Activated CD8-positive, alpha-beta memory T cell treated with anti-CD3 and anti-CD28 coated beads, Interleukin-2, amount 10 ng/mL, durations not matched to agents 7 days and 5 days (primary cell): ENCODE measurements around the gene CSNK1D. TPM values are rescaled to one million over a fixed set of nuclear protein-coding genes. Genes with fewer than 3 reads are reported as not detected.
"Not testable (repeated sequence)": the region's sequence is repeated elsewhere in the genome, so short reads cannot be mapped to it uniquely, and the experiment has no call there.

ENCODE experiments used
- ATAC-seq: fragments of 150-1000 bp; cut with Tn5 transposase; one replicate; pipeline ENCODE4 v1.10.0; 2021; ENCODE audit warnings: moderate library complexity
- CTCF ChIA-PET: fragments of 350-600 bp; sonication (Branson Sonifier 250); formaldehyde crosslinking; loops from one replicate; lab custom pipeline; 2021; ENCODE audit warnings: antibody characterized with exemption; lab: Charles Lee
- DNase-seq: peaks from one replicate; pipeline ENCODE4 v3.0.0-alpha.2; 2020
- H3K27ac Mint-ChIP-seq: one replicate; pipeline ENCODE4 v1.8.0; 2021; ENCODE audit warnings: mild to moderate bottlenecking, mixed read lengths
- H3K27me3 Mint-ChIP-seq: one replicate; pipeline ENCODE4 v1.8.0; 2021; ENCODE audit warnings: mixed read lengths
- H3K36me3 Mint-ChIP-seq: one replicate; pipeline ENCODE4 v1.8.0; 2021; ENCODE audit warnings: mild to moderate bottlenecking, mixed read lengths
- H3K4me1 Mint-ChIP-seq: one replicate; pipeline ENCODE4 v1.8.0; 2021; ENCODE audit warnings: mixed read lengths
- H3K4me3 Mint-ChIP-seq: one replicate; pipeline ENCODE4 v1.8.0; 2021; ENCODE audit warnings: mild to moderate bottlenecking, moderate library complexity, mixed read lengths
- H3K9me3 Mint-ChIP-seq: one replicate; pipeline ENCODE4 v1.8.0; 2022; ENCODE audit warnings: low read depth, mixed read lengths
- total RNA-seq, 2 experiments: library from RNA; stranded (reverse); gene quantifications; one replicate each; pipeline ENCODE4 v1.2.3, GENCODE V29; 2021

CSNK1D gene
- total RNA-seq, 2 experiments from 2014 or later: 120 to 139 TPM

DNA sequence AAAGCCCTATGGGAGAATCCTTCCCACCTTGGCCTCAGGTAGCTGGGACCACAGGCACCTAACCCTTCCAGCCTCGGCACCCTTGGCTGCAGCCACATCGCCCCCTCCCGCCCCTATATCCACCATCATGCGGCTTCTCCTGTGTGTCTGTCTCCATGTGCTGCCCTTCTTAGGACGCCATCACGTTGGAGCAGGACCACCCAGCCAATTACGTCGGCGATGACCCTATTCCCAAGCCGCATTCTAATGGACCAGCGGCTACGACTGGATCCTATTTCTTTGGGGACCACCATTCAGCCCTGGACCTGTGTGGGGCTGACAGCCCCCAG is 57.6 kb downstream of the CSNK1D start:
- ATAC-seq (no peak), DNase-seq (no peak)
- Mint-ChIP-seq H3K4me1 (peaks cover 48% of the 10 kb centered on the region), H3K4me3 (no peak overlapping the region), H3K36me3 (no peaks in the 10 kb centered on the region), H3K27me3 (no peaks in the 10 kb centered on the region), H3K9me3 (no peaks in the 10 kb centered on the region), H3K27ac (peak overlapping the region; percentile 75)
- CTCF ChIA-PET: interaction anchor here (1.3 to 1.6 kb wide), 2 partner anchors 10 to 13 kb away, joined by 4 to 8 read pairs; partner anchors contain the start of gene SLC16A3

DNA sequence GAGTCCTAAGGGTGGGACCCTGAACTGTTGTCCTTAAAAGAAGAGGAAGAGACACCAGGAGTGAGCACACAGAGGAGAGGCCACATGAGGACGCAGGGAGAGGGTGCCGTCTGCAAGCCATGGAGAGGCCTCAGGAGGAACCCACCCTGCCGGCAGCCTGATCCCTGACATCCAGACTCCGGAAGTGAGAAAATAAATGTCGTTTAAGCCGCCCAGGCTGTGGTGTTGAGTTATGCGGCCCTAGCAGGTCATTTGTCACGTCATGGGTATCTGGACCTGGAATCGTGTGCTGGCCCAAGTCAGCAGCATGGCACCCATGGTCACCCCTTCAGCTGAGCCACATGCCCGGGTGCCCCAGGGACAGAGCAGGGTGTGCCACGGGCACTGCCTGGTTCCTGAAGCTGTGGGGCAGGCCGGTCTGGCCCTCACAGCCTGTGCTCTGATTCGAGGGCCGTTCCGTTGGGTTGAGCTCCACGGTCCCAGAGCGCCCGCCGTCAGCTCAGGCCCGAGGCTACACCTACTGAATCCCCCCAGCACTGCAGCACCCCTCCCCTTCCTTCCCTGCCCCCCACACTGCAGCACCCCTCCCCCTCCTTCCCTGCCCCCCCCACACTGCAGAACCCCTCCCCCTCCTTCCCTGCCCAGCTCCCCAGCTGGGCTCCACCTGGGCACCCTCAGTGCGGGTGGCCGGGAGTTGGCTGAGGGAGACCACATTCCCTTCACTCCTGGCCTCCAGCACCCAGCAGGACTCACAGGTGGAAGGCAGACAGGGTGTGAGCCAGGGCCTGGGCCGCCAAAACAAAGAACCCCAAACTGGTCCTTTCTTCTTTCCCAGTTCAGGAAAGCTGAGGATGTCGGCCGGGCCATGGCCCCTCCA is 58.2 kb downstream of the CSNK1D start:
- Mint-ChIP-seq H3K27ac (peak overlapping the region; percentile 19), H3K4me3 (no peak overlapping the region), H3K9me3 (no peaks in the 10 kb centered on the region), H3K4me1 (peaks cover 48% of the 10 kb centered on the region), H3K36me3 (no peaks in the 10 kb centered on the region), H3K27me3 (no peaks in the 10 kb centered on the region)
- DNase-seq: no peak
- no peak for ATAC-seq
- CTCF ChIA-PET: interaction anchor here (1.3 to 1.6 kb wide), 3 partner anchors 9 to 14 kb away, joined by 4 to 11 read pairs (median 8); partner anchors contain the start of gene SLC16A3

DNA sequence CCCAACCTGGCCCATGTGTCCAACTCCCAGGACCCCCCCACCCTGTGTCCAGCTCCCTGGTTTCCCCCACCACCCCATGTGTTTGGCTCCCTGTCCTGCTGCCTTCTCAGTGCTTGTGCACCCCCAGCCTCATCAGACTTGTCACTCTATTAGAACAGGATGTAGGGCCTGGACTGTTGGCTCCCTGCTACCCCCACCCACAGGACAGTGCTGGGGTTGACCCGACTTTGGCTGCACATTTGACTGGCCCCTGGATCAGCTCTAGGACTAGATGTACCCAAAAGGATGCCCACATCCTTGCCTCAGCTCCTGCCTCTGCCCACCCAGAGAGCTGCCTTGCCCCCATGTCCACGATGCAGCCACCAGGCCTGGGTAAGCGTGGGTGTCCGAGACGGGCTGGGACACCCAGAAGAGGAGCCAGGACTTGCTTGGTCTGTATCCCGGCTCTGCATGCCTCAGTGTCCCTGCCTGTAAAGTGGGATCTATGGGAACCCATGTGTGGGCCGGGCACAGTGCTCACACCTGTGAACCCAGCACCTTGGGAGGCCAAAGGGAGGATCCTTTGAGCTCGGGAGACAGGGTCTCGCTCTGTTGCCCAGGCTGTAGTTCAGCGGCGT is 59.4 kb downstream of the CSNK1D start:
- peak overlapping the region; percentile 24 for H3K27ac Mint-ChIP-seq
- peaks cover 50% of the 10 kb centered on the region for H3K4me1 Mint-ChIP-seq
- no peak for ATAC-seq
- no peaks in the 10 kb centered on the region for H3K27me3 Mint-ChIP-seq
- DNase-seq: no peak
- H3K4me3 Mint-ChIP-seq: peak overlapping the region; percentile 18
- no peaks in the 10 kb centered on the region for H3K9me3 Mint-ChIP-seq
- CTCF ChIA-PET: interaction anchor here (1.1 to 2.4 kb wide), 4 partner anchors 8 to 103 kb away, joined by 3 to 11 read pairs (median 6); partner anchors contain the start of gene CD7
- H3K36me3 Mint-ChIP-seq: no peaks in the 10 kb centered on the region

DNA sequence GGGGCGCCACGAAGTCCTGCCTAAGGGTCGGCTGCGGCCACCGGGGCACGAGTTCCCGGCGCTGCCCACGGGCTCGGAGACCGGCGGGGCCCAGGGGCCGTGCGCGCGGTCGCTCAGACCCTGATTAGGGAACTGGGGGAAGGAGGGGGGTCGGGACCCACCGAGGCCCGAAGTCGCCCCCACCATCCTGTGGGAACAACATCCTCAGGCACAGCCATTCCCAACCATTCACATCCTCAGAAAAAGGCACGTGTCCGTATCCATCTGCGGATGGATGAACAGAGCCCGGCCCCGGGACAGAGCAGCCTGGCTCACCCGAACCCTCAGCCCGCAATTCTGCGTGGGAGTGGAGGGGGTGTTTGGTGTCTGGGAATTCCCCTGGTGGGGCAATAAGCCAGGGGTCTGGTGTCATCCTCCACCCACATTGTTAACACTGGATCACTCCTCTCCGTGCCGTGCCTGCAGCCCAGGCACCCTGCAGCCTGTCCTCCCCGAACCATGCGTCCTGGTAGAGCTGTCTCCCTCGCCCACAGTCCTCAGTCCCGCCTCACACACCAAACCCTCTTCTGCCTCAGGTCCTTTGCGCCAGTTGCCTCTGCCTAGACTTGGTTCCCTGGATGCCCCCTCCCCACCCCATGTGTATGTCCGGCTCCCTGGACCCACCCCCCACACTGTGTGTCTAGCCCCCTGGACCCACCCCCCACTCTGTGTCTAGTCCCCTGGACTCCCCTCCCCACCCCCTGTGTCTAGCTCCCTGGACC is 60.1 kb downstream of the CSNK1D start:
- H3K27ac Mint-ChIP-seq: peak overlapping the region; percentile 80
- H3K9me3 Mint-ChIP-seq: no peaks in the 10 kb centered on the region
- H3K27me3 Mint-ChIP-seq: no peaks in the 10 kb centered on the region
- CTCF ChIA-PET: interaction anchor here (1.1 to 2.4 kb wide), 5 partner anchors 8 to 254 kb away, joined by 3 to 11 read pairs (median 5); partner anchors contain the start of gene CD7
- H3K4me1 Mint-ChIP-seq: peaks cover 55% of the 10 kb centered on the region
- peak overlapping the region; percentile 76 for H3K4me3 Mint-ChIP-seq
- peak; percentile 67 for DNase-seq
- H3K36me3 Mint-ChIP-seq: no peaks in the 10 kb centered on the region
- ATAC-seq: peak; percentile 12

DNA sequence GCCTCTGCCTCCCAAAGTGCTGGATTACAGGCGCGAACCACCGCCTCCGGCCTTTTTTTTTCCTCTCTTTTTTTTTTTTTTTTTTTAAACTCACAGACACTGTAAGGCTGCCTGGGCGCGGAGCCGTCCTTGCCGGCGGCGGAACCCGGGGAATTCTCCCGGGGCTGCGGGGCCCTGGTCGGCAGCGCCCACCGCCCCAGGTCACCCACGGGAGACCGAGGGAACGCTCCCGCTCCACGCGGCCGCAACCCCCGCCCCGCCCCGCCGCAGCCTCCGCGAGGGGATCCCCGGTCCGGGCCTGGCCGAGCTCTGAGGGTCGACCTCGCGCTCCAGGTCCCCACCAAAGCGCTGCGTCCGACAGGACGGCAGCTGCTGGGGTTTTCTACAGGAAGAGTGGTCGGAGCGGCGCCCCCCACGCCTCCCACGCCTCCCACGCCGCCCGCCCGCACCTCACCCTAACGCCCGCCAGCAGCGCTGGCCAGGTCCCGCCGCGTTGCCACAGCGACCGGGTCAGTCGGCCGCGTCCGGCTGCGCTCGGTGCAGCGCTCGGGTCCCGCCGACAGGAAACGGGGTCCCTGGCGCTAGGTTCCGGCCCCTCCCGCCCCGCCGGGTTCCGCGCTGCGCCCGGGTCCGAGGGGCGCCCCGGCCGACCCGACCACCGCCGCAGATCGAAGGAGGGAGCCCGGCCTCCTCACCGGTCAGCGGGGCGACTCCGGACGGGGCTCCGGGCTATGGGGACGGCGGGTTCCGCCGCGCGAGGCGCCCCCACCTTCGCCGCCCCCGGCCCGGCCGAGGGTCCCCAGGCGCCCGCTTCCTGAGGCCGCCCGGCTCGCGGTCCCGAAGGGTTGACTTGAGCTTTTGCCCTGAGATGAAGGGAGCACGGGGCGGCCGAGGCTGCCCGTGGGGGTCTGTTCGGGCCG is 60.9 kb downstream of the CSNK1D start, which contains the start of gene CCDC57:
Gene CCDC57, minus strand, starts transcription at position 512 of the 920 bp plus-strand sequence. CDS start 10,898 bp downstream, outside the sequence.
- H3K4me1 Mint-ChIP-seq: peaks cover 52% of the 10 kb centered on the region
- CTCF ChIA-PET: interaction anchor here (0.7 to 2.4 kb wide), 4 partner anchors 15 to 253 kb away, joined by 3 to 6 read pairs (median 3); partner anchors contain the start of gene CD7
- no peaks in the 10 kb centered on the region for H3K27me3 Mint-ChIP-seq
- H3K9me3 Mint-ChIP-seq: no peaks in the 10 kb centered on the region
- H3K27ac Mint-ChIP-seq: peak within 1 kb of the TSS; percentile 80
- peaks cover 2% of the 10 kb centered on the region for H3K36me3 Mint-ChIP-seq
- ATAC-seq (peak; percentile 82), DNase-seq (peak; percentile 86)
- H3K4me3 Mint-ChIP-seq: peak within 1 kb of the TSS; percentile 76

DNA sequence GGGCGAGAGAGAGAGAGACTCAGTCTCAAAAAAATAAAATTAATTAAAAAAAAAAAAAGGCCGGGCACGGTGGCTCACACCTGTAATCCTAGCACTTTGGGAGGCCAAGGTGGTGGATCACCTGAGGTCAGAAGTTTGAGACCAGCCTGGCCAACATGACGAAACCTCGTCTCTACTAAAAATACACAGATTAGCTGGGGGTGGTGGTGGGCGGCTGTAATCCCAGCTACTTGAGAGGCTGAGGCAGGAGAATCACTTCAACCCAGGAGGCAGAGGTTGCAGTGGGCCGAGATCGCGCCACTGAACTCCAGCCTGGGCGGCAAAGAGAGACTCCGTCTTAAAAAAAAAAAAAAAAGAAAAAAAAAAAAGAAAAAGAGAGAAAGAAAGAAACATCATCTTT is 62.8 kb downstream of the CSNK1D start:
- not testable (repeated sequence) for ATAC-seq

DNA sequence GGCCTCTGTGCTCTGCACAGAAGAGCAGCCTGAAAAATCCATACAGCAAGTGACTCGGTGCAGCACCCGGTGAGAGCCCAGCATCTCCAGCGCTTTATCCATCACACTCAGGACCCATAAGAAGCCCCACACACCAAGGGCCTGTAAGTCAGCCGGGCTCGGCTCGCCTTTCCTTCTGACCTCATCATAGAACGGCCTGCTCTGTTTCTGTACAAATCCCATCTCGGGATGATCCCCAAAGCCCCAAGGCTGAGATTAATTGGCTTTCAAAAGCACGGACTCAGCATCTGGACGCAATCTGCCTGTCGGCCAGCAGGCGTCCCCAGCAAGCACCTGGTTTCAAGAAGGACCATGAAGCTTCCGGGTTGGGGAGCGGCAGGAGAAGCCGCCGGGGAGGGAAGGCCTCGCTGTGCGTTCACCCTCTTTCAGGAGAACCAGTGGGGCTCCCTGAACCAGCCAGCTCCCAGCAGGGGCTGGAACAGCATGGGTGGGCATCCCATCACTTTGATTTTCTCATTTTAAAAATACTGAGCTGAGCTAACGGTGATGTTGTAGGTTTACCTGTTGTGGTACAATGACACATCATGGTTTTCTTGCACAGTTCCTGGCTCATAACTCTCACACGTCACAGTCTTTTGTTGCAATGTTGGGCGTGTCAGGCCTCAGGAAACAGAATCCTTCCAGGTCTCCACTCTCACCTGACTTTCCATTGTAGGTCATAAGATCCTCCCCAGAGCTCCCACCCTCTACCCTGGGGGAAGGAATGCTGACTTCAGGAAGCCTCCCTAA is 67.6 kb downstream of the CSNK1D start:
- CTCF ChIA-PET: interaction anchor here (0.6 to 2.1 kb wide), 31 partner anchors 8 to 292 kb away, joined by 3 to 14 read pairs (median 4); partner anchors contain the start of genes CD7, CENPX, CSNK1D and LRRC45
- Mint-ChIP-seq H3K27ac (peak overlapping the region; percentile 95), H3K36me3 (peaks cover 6% of the 10 kb centered on the region)

More for the DNA sequence above, 62.8 kb downstream of the CSNK1D start:
- H3K9me3 Mint-ChIP-seq, H3K27me3 Mint-ChIP-seq, H3K36me3 Mint-ChIP-seq, DNase-seq, CTCF ChIA-PET, H3K27ac Mint-ChIP-seq, H3K4me3 Mint-ChIP-seq: not testable (repeated sequence)
- H3K4me1 Mint-ChIP-seq: peaks cover 49% of the 10 kb centered on the region

DNA sequence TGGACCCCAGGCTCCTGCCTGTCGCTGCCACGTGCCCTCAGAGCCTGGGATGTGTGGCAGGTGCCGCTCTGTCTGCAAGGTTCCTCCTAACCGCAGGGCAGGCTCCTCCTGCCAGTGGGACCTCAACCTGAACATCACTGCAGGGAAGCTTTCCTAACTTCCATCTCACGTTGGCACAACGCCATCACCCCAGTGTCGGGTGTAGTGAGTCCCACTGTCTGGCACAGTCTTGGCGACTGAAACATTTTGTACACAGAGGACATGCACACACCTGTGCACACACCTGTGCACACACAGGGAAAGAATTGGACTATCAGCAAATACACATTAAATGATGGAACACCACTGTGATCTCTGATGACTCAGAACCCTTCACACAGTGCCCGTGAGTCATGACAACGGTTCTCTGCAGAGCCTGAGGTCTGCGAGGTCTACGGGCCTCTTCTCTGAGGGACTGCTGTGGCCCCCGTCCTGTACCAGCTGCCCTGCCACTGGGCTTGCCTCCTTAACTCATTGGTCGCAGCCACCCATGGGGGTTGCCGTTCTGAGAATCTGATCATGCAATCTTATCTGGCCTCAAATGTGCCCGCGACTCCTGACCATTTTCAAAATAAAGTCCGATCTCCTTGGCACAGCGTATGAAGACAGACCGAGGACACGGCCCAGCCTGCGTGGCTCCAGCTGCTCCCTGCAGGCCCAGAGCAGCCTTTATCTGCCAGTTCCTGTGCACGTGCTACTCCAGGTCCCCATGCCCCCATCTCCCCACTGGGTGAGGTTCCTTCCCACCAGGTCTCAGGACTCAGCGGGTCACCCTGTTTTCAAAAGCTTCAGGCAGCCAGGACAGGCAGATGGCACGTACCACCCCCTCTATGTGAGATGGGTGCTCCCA is 68.4 kb downstream of the CSNK1D start:
- Mint-ChIP-seq H3K36me3 (peaks cover 6% of the 10 kb centered on the region), H3K9me3 (no peaks in the 10 kb centered on the region), H3K4me1 (peaks cover 60% of the 10 kb centered on the region), H3K27ac (peak overlapping the region; percentile 95), H3K4me3 (no peak overlapping the region), H3K27me3 (no peaks in the 10 kb centered on the region)
- ATAC-seq (peak; percentile 45), DNase-seq (peak; percentile 67)
- CTCF ChIA-PET: interaction anchor here (0.7 to 2.1 kb wide), 16 partner anchors 9 to 246 kb away, joined by 3 to 14 read pairs (median 6); partner anchors contain the start of genes CD7, CENPX, LRRC45 and SECTM1

More for the DNA sequence above, 67.6 kb downstream of the CSNK1D start:
- no peaks in the 10 kb centered on the region for H3K9me3 Mint-ChIP-seq
- peaks cover 52% of the 10 kb centered on the region for H3K4me1 Mint-ChIP-seq
- ATAC-seq: peak; percentile 86
- peak overlapping the region; percentile 49 for H3K4me3 Mint-ChIP-seq
- no peaks in the 10 kb centered on the region for H3K27me3 Mint-ChIP-seq
- DNase-seq: peak; percentile 92

DNA sequence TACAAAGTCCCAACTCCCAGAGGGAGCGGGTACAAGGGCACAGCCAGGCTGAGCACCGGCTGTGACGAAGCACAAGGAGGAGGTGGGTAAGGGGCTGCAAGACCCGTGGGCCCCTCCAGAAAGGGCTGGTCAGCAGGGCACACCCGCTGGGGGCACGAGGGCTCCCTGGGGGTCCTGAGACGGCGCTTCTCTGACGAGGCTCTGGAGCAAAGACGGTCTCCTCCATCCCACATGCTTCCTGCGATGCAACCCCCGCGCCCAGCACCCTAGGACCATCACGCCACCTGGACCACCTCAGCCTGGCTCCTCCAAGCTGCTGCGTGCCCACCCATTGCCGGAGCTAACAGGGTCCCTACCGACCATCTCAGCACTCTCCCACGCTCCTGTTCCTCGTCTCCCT is 69.6 kb downstream of the CSNK1D start:
- CTCF ChIA-PET: interaction anchor here (0.7 kb wide), 1 partner anchor 17 kb away, joined by 3 read pairs; no protein-coding TSS in a partner anchor
- DNase-seq (no peak), ATAC-seq (no peak)
- Mint-ChIP-seq H3K27me3 (no peaks in the 10 kb centered on the region), H3K27ac (no peak overlapping the region), H3K9me3 (no peaks in the 10 kb centered on the region), H3K4me1 (peaks cover 68% of the 10 kb centered on the region), H3K36me3 (peaks cover 6% of the 10 kb centered on the region), H3K4me3 (no peak overlapping the region)

DNA sequence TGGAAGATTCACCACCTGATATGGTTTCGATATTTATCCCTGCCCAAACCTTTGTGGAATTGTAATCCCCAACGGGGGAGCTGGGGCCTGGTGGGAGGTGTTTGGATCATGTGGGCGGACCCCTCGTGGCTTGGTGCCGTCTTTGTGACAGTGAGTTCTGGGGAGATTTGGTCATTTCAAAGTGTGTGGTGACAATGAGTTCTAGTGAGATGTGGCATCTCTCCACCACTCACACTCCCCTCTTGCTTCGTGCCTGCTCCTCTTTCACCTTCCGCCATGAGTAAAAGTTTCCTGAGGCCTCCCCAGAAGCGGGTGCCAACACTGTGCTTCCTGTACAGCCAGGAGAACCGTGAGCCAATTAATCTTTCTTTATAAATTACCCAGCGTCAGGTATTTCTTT is 70.5 kb downstream of the CSNK1D start:
- Mint-ChIP-seq H3K9me3 (no peaks in the 10 kb centered on the region), H3K4me3 (no peak overlapping the region), H3K36me3 (peaks cover 7% of the 10 kb centered on the region), H3K4me1 (peaks cover 71% of the 10 kb centered on the region), H3K27ac (peak overlapping the region; percentile 38), H3K27me3 (no peaks in the 10 kb centered on the region)
- ATAC-seq: no peak
- CTCF ChIA-PET: interaction anchor here (1.7 to 3.0 kb wide), 2 partner anchors 11 to 17 kb away, joined by 4 to 10 read pairs; no protein-coding TSS in a partner anchor
- no peak for DNase-seq
